WTC11 (cell line): ENCODE data around the gene AGTRAP. TPM values are rescaled to one million over a fixed set of nuclear protein-coding genes. Genes with fewer than 3 reads are reported as not detected.
A peak's percentile ranks its signal among the peaks of the same experiment; 100 is the strongest.

Source experiments
- ATAC-seq: fragments of 200-7000 bp; cut with Tn5 transposase; 2 replicates; pipeline ENCODE4 v1.10.0; 2021; ENCODE audit warnings: mild to moderate bottlenecking, moderate library complexity
- CTCF ChIA-PET: fragments of 300-600 bp; sonication (Branson Sonifier 250); formaldehyde crosslinking; loops from one replicate; lab custom pipeline; 2021; ENCODE audit warnings: antibody characterized with exemption; lab: Charles Lee
- POLR2A ChIA-PET: fragments of 350-600 bp; sonication (Branson Sonifier 250); formaldehyde crosslinking; loops from one replicate; lab custom pipeline; 2021; ENCODE audit warnings: antibody characterized with exemption; lab: Charles Lee
- DNase-seq: peaks from one replicate; pipeline ENCODE4 v3.0.0; 2021; ENCODE audit warnings: low spot score
- H3K27ac Mint-ChIP-seq: 2 replicates; pipeline ENCODE4 v1.8.0; 2021; ENCODE audit warnings: mixed read lengths
- H3K27me3 Mint-ChIP-seq: 2 replicates; pipeline ENCODE4 v1.8.0; 2021; ENCODE audit warnings: low read depth, mild to moderate bottlenecking, moderate library complexity, mixed read lengths
- H3K36me3 Mint-ChIP-seq: 2 replicates; pipeline ENCODE4 v1.8.0; 2021; ENCODE audit warnings: mixed read lengths
- H3K4me1 Mint-ChIP-seq: 2 replicates; pipeline ENCODE4 v1.8.0; 2022; ENCODE audit warnings: mixed read lengths
- H3K4me3 Mint-ChIP-seq: 2 replicates; pipeline ENCODE4 v1.8.0; 2021; ENCODE audit warnings: mild to moderate bottlenecking, moderate library complexity, mixed read lengths
- H3K9me3 Mint-ChIP-seq: 2 replicates; pipeline ENCODE4 v1.8.0; 2021; ENCODE audit warnings: mixed read lengths
- ELF4 ChIP-seq: sonication (generic); formaldehyde crosslinking; IDR thresholded peaks from 2 replicates; pipeline ENCODE4 v1.8.1; 2022; ENCODE audit warnings: low read depth, mild to moderate bottlenecking, moderate library complexity, missing genetic modification reagents
- EMX1 ChIP-seq: fragments of 250-450 bp; sonication (Bioruptor Pico); IDR thresholded peaks from 2 replicates; pipeline ENCODE4 v1.8.0; 2021; ENCODE audit warnings: mild to moderate bottlenecking
- GABPB1 ChIP-seq: sonication (generic); formaldehyde crosslinking; IDR thresholded peaks from 2 replicates; pipeline ENCODE4 v1.8.1; 2023; ENCODE audit warnings: mild to moderate bottlenecking, missing genetic modification reagents
- MYBL2 ChIP-seq: sonication (generic); formaldehyde crosslinking; IDR thresholded peaks from 2 replicates; pipeline ENCODE4 v1.8.1; 2023; ENCODE audit warnings: mild to moderate bottlenecking, moderate library complexity, missing genetic modification reagents
- NFATC4 ChIP-seq: fragments of 250-450 bp; sonication (Bioruptor Pico); IDR thresholded peaks from 2 replicates; pipeline ENCODE4 v1.9.0; 2021; ENCODE audit warnings: mild to moderate bottlenecking
- PRRX2 ChIP-seq: fragments of 250-450 bp; sonication (Bioruptor Pico); IDR thresholded peaks from 2 replicates; pipeline ENCODE4 v1.8.0; 2021; ENCODE audit warnings: mild to moderate bottlenecking
- SMAD4 ChIP-seq: sonication (generic); formaldehyde crosslinking; IDR thresholded peaks from 2 replicates; pipeline ENCODE4 v1.8.0; 2022; ENCODE audit warnings: mild to moderate bottlenecking, missing genetic modification reagents
- USF2 ChIP-seq: sonication (generic); formaldehyde crosslinking; IDR thresholded peaks from 2 replicates; pipeline ENCODE4 v1.8.1; 2023; ENCODE audit warnings: mild to moderate bottlenecking, missing genetic modification reagents, moderate library complexity
- ZBTB21 ChIP-seq: sonication (generic); formaldehyde crosslinking; IDR thresholded peaks from 2 replicates; pipeline ENCODE4 v1.8.1; 2023; ENCODE audit warnings: mild to moderate bottlenecking, missing genetic modification reagents, borderline replicate concordance
- ZNF232 ChIP-seq: sonication (generic); formaldehyde crosslinking; IDR thresholded peaks from 2 replicates; pipeline ENCODE4 v1.8.0; 2022; ENCODE audit warnings: mild to moderate bottlenecking, missing genetic modification reagents
- ZNF671 ChIP-seq: fragments of 250-450 bp; sonication (Bioruptor Pico); IDR thresholded peaks from 2 replicates; pipeline ENCODE4 v1.8.0; 2021; ENCODE audit warnings: mild to moderate bottlenecking
- total RNA-seq: library from RNA; stranded (reverse); gene quantifications from 3 replicates; pipeline ENCODE4 v1.2.3, GENCODE V29; 2021
- TF ChIP-seq, protein P1 (sequence below): sonication (generic); formaldehyde crosslinking; IDR thresholded peaks from 2 replicates; pipeline ENCODE4 v1.8.1; 2023; ENCODE audit warnings: mild to moderate bottlenecking, missing genetic modification reagents
- TF ChIP-seq, protein P2 (sequence below): sonication (generic); formaldehyde crosslinking; IDR thresholded peaks from 2 replicates; pipeline ENCODE4 v1.8.1; 2023; ENCODE audit warnings: mild to moderate bottlenecking, moderate library complexity, missing genetic modification reagents
- TF ChIP-seq, protein P3 (sequence below): sonication (generic); formaldehyde crosslinking; IDR thresholded peaks from 2 replicates; pipeline ENCODE4 v1.8.0; 2023; ENCODE audit warnings: mild to moderate bottlenecking, missing genetic modification reagents

Gene AGTRAP
- total RNA-seq, 1 experiment from 2014 or later, result 81.6 TPM

- TF ChIP-seq, protein P1, sequence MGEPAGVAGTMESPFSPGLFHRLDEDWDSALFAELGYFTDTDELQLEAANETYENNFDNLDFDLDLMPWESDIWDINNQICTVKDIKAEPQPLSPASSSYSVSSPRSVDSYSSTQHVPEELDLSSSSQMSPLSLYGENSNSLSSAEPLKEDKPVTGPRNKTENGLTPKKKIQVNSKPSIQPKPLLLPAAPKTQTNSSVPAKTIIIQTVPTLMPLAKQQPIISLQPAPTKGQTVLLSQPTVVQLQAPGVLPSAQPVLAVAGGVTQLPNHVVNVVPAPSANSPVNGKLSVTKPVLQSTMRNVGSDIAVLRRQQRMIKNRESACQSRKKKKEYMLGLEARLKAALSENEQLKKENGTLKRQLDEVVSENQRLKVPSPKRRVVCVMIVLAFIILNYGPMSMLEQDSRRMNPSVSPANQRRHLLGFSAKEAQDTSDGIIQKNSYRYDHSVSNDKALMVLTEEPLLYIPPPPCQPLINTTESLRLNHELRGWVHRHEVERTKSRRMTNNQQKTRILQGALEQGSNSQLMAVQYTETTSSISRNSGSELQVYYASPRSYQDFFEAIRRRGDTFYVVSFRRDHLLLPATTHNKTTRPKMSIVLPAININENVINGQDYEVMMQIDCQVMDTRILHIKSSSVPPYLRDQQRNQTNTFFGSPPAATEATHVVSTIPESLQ (CRISPR knock-in tag), result no peak
- TF ChIP-seq, all 79 proteins: peak for 0
Measured at GRCh38 chr1:11720525-11720924, 15.4 kb upstream of the AGTRAP start (continued).

GRCh38 chr1:11721311-11721710 lies 14.6 kb upstream of the AGTRAP start:
- POLR2A ChIA-PET, result no interaction called here
- H3K36me3 Mint-ChIP-seq, result no peaks in the 10 kb centered on the region; the same call in 1 of the 2 replicates
- CTCF ChIA-PET, result interaction anchor here (1.4 to 2.9 kb wide), 3 partner anchors 13 to 72 kb away, joined by 7 to 55 read pairs (median 21); partner anchors contain the start of gene FBXO6
- H3K4me3 Mint-ChIP-seq, result no peak overlapping the region
- DNase-seq, result no peak
- TF ChIP-seq NFATC4 (CRISPR knock-in tag), result no peak
- TF ChIP-seq, protein P2, sequence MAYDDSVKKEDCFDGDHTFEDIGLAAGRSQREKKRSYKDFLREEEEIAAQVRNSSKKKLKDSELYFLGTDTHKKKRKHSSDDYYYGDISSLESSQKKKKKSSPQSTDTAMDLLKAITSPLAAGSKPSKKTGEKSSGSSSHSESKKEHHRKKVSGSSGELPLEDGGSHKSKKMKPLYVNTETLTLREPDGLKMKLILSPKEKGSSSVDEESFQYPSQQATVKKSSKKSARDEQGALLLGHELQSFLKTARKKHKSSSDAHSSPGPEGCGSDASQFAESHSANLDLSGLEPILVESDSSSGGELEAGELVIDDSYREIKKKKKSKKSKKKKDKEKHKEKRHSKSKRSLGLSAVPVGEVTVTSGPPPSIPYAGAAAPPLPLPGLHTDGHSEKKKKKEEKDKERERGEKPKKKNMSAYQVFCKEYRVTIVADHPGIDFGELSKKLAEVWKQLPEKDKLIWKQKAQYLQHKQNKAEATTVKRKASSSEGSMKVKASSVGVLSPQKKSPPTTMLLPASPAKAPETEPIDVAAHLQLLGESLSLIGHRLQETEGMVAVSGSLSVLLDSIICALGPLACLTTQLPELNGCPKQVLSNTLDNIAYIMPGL (CRISPR knock-in tag), result no peak
- no peak for TF ChIP-seq SMAD4 (CRISPR knock-in tag)
- TF ChIP-seq MYBL2 (CRISPR knock-in tag), result no peak
- TF ChIP-seq ZBTB21 (CRISPR knock-in tag), result no peak
- TF ChIP-seq ELF4 (CRISPR knock-in tag), result no peak
- TF ChIP-seq PRRX2 (CRISPR knock-in tag), result no peak
- TF ChIP-seq ZNF671, result no peak
- no peak for TF ChIP-seq USF2
- no peak for TF ChIP-seq EMX1 (CRISPR knock-in tag)
- no peak overlapping the region for H3K27ac Mint-ChIP-seq
- H3K9me3 Mint-ChIP-seq, result no peaks in the 10 kb centered on the region
- peaks cover 27% of the 10 kb centered on the region for H3K4me1 Mint-ChIP-seq
- no peaks in the 10 kb centered on the region for H3K27me3 Mint-ChIP-seq
- ATAC-seq, result no peak

- CTCF ChIA-PET, result interaction anchor here (0.7 to 1.4 kb wide), 4 partner anchors 12 to 69 kb away, joined by 3 to 8 read pairs (median 5); partner anchors contain the start of gene FBXO6
- ATAC-seq (no peak), DNase-seq (no peak)
- no peak overlapping the region for H3K4me3 Mint-ChIP-seq
- H3K4me1 Mint-ChIP-seq, result peaks cover 28% of the 10 kb centered on the region
- TF ChIP-seq, protein P3, sequence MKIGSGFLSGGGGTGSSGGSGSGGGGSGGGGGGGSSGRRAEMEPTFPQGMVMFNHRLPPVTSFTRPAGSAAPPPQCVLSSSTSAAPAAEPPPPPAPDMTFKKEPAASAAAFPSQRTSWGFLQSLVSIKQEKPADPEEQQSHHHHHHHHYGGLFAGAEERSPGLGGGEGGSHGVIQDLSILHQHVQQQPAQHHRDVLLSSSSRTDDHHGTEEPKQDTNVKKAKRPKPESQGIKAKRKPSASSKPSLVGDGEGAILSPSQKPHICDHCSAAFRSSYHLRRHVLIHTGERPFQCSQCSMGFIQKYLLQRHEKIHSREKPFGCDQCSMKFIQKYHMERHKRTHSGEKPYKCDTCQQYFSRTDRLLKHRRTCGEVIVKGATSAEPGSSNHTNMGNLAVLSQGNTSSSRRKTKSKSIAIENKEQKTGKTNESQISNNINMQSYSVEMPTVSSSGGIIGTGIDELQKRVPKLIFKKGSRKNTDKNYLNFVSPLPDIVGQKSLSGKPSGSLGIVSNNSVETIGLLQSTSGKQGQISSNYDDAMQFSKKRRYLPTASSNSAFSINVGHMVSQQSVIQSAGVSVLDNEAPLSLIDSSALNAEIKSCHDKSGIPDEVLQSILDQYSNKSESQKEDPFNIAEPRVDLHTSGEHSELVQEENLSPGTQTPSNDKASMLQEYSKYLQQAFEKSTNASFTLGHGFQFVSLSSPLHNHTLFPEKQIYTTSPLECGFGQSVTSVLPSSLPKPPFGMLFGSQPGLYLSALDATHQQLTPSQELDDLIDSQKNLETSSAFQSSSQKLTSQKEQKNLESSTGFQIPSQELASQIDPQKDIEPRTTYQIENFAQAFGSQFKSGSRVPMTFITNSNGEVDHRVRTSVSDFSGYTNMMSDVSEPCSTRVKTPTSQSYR (CRISPR knock-in tag), result no peak
- no peaks in the 10 kb centered on the region for H3K9me3 Mint-ChIP-seq
- POLR2A ChIA-PET, result no interaction called here
- H3K36me3 Mint-ChIP-seq, result no peaks in the 10 kb centered on the region
- H3K27me3 Mint-ChIP-seq, result no peaks in the 10 kb centered on the region
- H3K27ac Mint-ChIP-seq, result no peak overlapping the region
Measured at GRCh38 chr1:11722538-11722937, 13.4 kb upstream of the AGTRAP start.

- Mint-ChIP-seq H3K27me3 (no peaks in the 10 kb centered on the region), H3K4me1 (peaks cover 37% of the 10 kb centered on the region), H3K27ac (peak overlapping the region; percentile 29), H3K4me3 (no peak overlapping the region), H3K36me3 (no peaks in the 10 kb centered on the region), H3K9me3 (no peaks in the 10 kb centered on the region)
- no peak for TF ChIP-seq GABPB1
- TF ChIP-seq ZNF232 (CRISPR knock-in tag), result no peak
- TF ChIP-seq ZBTB21 (CRISPR knock-in tag), result no peak
- POLR2A ChIA-PET, result interaction anchor here (0.8 kb wide), 1 partner anchor 44 kb away, joined by 3 read pairs; no protein-coding TSS in a partner anchor
- no peak for DNase-seq
- CTCF ChIA-PET, result interaction anchor here (0.7 to 2.9 kb wide), 11 partner anchors 14 to 80 kb away, joined by 3 to 15 read pairs (median 8); partner anchors contain the start of genes FBXO44 and FBXO6
- peak; percentile 37 for ATAC-seq
Measured at GRCh38 chr1:11725616-11726015, 10.3 kb upstream of the AGTRAP start.
